Measurements from ENCODE around the gene SORT1.

DNA sequence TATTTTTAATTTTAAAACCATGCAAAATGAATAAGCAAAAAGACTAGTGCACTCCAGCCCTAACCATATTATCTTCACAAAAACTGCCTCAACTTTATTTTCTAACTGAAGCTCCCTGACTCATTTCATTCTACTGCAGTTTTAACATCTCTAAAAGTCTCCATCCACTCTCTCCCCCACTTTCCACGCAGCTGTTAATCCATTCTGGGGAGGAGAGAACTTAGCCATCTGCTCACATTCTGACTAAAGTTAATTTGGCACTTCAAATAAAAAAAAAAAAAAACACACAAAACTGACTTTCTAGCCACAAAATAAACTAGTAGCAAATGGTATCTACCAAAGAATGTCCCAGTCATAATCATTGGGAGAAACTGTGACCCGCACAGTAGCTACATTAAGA is 85.5 kb downstream of the SORT1 start:
- TF ChIP-seq POLR2A (IDR thresholded peaks at IDR 0.05) = no peak
- TF ChIP-seq, protein P1, sequence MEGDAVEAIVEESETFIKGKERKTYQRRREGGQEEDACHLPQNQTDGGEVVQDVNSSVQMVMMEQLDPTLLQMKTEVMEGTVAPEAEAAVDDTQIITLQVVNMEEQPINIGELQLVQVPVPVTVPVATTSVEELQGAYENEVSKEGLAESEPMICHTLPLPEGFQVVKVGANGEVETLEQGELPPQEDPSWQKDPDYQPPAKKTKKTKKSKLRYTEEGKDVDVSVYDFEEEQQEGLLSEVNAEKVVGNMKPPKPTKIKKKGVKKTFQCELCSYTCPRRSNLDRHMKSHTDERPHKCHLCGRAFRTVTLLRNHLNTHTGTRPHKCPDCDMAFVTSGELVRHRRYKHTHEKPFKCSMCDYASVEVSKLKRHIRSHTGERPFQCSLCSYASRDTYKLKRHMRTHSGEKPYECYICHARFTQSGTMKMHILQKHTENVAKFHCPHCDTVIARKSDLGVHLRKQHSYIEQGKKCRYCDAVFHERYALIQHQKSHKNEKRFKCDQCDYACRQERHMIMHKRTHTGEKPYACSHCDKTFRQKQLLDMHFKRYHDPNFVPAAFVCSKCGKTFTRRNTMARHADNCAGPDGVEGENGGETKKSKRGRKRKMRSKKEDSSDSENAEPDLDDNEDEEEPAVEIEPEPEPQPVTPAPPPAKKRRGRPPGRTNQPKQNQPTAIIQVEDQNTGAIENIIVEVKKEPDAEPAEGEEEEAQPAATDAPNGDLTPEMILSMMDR (IDR thresholded peaks at IDR 0.05) = no peak
